GM13977 (cell line): Measurements from ENCODE around the gene MUC5B.

Experiments used
- DNase-seq: peaks from one replicate; pipeline ENCODE4 v3.0.0; 2012; ENCODE audit warnings: low spot score
- CTCF ChIP-seq: IDR thresholded peaks from 2 replicates; pipeline ENCODE4 v1.5.1; 2012; ENCODE audit warnings: mild to moderate bottlenecking, control low read depth; ENCODE audit not compliant: insufficient read depth; ENCODE audit errors: extremely low read depth, missing control alignments
- in situ Hi-C: fragments of 300-500 bp; cut with MboI; formaldehyde crosslinking; loops from one replicate; pipeline ENCODE4 v1.12.0; 2022; ENCODE audit warnings: low sequenced_read_pairs, low pct_unique_long_range_greater_than_20kb, mixed read lengths, inconsistent platforms; ENCODE audit not compliant: unreplicated experiment

MUC5B gene

DNA sequence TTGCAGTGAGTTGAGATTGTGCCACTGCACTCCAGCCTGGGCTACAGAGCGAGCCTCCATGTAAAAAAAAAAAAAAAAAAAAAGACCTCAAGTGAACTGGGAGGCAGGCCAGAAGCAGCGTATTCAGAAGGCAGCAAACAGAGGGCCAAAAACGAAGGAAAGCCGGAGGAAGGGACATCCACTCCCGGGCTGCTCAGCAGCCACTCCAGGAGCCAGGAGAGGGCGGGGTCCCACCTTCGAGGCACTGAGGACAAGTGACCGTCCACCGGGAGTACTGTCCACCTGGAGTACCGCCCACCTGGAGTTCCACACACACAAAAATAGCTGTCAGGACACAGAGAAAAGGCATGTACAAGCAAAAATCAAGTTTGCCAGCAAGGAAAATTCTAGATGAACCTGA lies 81.1 kb downstream of the MUC5B start:
- in situ Hi-C loops = no loop called here
- TF ChIP-seq CTCF = no peak
- no peak for DNase-seq

DNA sequence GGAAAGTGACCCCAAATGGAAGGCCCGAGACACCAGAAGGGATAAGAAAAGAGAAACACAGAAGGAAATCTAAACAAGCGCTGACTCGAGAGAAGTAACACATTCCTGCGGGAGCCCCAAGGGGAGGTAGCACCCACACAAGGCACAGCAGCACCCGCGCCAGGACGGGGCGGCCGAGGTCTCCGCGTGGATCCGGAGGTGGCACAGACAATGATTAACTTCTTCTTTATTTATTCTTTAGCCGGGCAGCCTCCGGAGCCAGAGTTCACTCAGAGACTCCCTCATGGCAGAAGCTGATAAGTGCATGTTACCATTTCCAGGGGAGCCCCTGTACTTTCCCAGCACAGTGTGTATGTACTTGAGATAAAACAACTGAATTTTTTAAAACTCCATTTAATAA lies 81.5 kb downstream of the MUC5B start:
- in situ Hi-C loops = no loop called here
- DNase-seq = no peak
- no peak for TF ChIP-seq CTCF

DNA sequence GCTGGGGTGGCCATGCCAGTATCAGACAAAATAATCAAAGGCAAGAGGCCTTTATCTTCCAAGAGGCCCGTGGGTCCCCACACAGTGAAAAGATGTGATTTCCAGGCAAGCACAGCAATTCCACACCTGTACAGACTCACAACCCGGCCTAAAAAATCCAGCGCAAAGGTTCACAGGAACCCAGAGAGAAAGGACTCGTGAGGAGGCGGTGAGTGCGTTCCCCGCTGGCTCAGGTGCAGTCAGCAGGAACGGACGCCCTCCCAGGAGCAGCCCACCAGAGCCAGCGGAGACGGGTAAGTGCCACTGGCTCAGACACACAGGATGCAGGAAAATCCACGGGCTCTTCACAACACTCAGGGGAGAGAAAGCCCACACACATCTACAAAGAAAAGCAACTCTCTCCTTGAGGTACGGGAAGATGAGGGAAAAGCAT lies 82.2 kb downstream of the MUC5B start:
- DNase-seq = no peak
- in situ Hi-C loops = no loop called here
- no peak for TF ChIP-seq CTCF

GRCh38 chr11:1305501-1306056 lies 82.7 kb downstream of the MUC5B start:
- TF ChIP-seq CTCF = no peak
- in situ Hi-C loops = no loop called here

GRCh38 chr11:1306186-1307162 lies 83.6 kb downstream of the MUC5B start:
- no peak for TF ChIP-seq CTCF
- DNase-seq = no peak
- in situ Hi-C loops = no loop called here

More at GRCh38 chr11:1305501-1306056, 82.7 kb downstream of the MUC5B start:
- no peak for DNase-seq

DNA sequence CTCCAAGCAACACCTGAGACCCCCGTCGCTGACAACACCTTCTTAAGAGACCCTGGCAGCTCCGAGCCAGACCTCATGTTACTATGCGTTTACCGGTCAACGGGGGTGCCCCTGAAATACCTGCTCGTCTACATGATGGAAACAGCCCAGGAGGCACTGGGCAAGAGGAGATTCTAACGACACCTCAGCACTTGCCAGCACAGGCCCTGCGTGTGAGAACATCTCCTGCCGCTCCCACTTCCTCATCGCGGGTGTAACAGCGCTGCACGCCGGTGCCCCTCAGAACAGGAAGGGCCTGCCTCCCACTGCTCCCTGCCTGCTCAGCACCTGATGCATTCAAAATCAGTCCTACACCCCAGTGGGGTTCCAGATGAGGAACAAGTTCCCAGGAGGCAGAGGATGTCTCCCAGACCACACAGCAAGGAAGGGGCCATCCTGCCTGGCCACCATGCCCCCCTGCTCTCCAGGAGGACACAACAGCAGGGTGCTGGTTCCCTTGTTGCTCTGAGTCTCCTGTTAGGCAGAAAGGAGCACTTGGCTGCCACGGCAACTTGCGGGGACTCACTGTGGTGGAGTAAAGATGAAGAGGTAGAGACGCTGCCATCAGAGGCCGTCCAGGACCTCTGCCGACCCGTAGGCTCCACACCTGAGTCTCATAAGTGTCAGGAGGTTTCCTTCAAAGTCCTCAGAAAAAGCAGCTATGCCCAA lies 84.5 kb downstream of the MUC5B start:
- no peak for TF ChIP-seq CTCF
- in situ Hi-C loops = no loop called here
- no peak for DNase-seq
